Esophagus muscularis mucosa (tissue), 4 donors: ENCODE data around the gene SNAPC4. TPM values are rescaled to one million over a fixed set of nuclear protein-coding genes. Genes with fewer than 3 reads are reported as not detected.

Source experiments
- DNase-seq: peaks from one replicate; pipeline ENCODE4 v3.0.0-alpha.2; 2017; ENCODE audit errors: extremely low spot score
- H3K27ac ChIP-seq, 4 donors: fragments of 200-600 bp; sonication (generic); replicated peaks in 1 of 4; 1 replicate in 3 of 4; 2 replicates in 1 of 4; pipeline ENCODE4 v1.5.1; 2016 to 2019; ENCODE audit warnings: mild to moderate bottlenecking in 1 of 4
- H3K27me3 ChIP-seq, 4 donors: fragments of 200-600 bp; sonication (generic); one replicate each; pipeline versions ENCODE4 v1.5.1 to v1.6.0; 2016 to 2019
- H3K36me3 ChIP-seq, 4 donors: fragments of 200-600 bp; sonication (generic); one replicate each; pipeline ENCODE4 v1.5.1; 2016 to 2019
- H3K4me1 ChIP-seq, 4 donors: fragments of 200-600 bp; sonication (generic); one replicate each; pipeline ENCODE4 v1.5.1; 2016 to 2019
- H3K4me3 ChIP-seq, 4 donors: fragments of 200-600 bp; sonication (generic); 1 replicate in 2 of 4; 2 replicates in 2 of 4; pipeline ENCODE4 v1.5.1; 2016 to 2019; ENCODE audit warnings: mild to moderate bottlenecking in 4 of 4, moderate library complexity in 1 of 4
- H3K9me3 ChIP-seq, 4 donors: fragments of 200-600 bp; sonication (generic); 1 replicate in 3 of 4; 2 replicates in 1 of 4; pipeline ENCODE4 v1.5.1; 2016 to 2019
- CTCF ChIP-seq, 3 experiments: fragments of 200-600 bp in 2 of 3; fragments of 450-650 bp in 1 of 3; sonication (generic) in 2 of 3; IDR thresholded peaks; one replicate each; pipeline ENCODE4 v1.5.1; 2017 to 2019; ENCODE audit warnings: antibody characterized with exemption in 3 of 3, mild to moderate bottlenecking in 2 of 3, moderate library complexity in 1 of 3
- EP300 ChIP-seq: sonication (generic); formaldehyde crosslinking; IDR thresholded peaks from one replicate; pipeline ENCODE4 v1.6.1; 2017; ENCODE audit warnings: antibody characterized with exemption
- POLR2A ChIP-seq: fragments of 450-650 bp; IDR thresholded peaks from one replicate; pipeline ENCODE4 v1.6.1; 2017; ENCODE audit warnings: antibody characterized with exemption, moderate library complexity, mild to moderate bottlenecking, low read depth
- POLR2AphosphoS5 ChIP-seq, 2 donors: sonication (generic); formaldehyde crosslinking; IDR thresholded peaks; one replicate each; pipeline ENCODE4 v1.6.1; 2017; ENCODE audit warnings: antibody characterized with exemption in 2 of 2
- WGBS: methylation state at CpG from one replicate; pipeline ENCODE4 v1.1.5; 2018; 5-methylcytosine and 5-hydroxymethylcytosine counted together
- intact Hi-C: fragments of 100-400 bp; cut with DNase I; formaldehyde crosslinking; loops from one replicate; pipeline ENCODE4 v1.15.1; 2023
- total RNA-seq, 4 donors: library from RNA; depleted of rRNA; stranded (reverse); fragments of >200 nt; gene quantifications; one replicate each; pipeline versions ENCODE4 v1.1.0 to v1.2.1, GENCODE V29; 2016

The SNAPC4 gene
- total RNA-seq, 4 donors from 2014 or later, result 3.3 to 8.4 (median 4.9) TPM

- WGBS, result 81% methylated on average over 26 of the region's 37 CpGs
Measured at GRCh38 chr9:136433849-136434579, 34.0 kb upstream of the SNAPC4 start.

GRCh38 chr9:136433043-136433715 lies 33.2 kb upstream of the SNAPC4 start:
- no peak for TF ChIP-seq CTCF (IDR thresholded peaks at IDR 0.05)
- TF ChIP-seq POLR2A, result no peak
- TF ChIP-seq POLR2AphosphoS5 (IDR thresholded peaks at IDR 0.05), result no peak
- TF ChIP-seq EP300, result no peak
- Histone ChIP-seq H3K36me3 (peaks cover 17 to 82% (median 69%) of the 10 kb centered on the region in 4 donors), H3K9me3 (no peaks in the 10 kb centered on the region), H3K4me1 (peaks cover 20 to 37% (median 24%) of the 10 kb centered on the region in 4 donors), H3K27me3 (no peaks in the 10 kb centered on the region), H3K27ac (no peak overlapping the region), H3K4me3 (no peak overlapping the region)
- no peak for DNase-seq
- intact Hi-C loops, result no loop called here
- WGBS, result 90% methylated on average over 27 of the region's 36 CpGs

More at GRCh38 chr9:136433849-136434579, 34.0 kb upstream of the SNAPC4 start:
- H3K27me3 ChIP-seq, result no peaks in the 10 kb centered on the region
- no peaks in the 10 kb centered on the region for H3K9me3 ChIP-seq
- H3K4me1 ChIP-seq, result peaks cover 26 to 46% (median 32%) of the 10 kb centered on the region in 4 donors
- intact Hi-C loops, result no loop called here
- TF ChIP-seq CTCF (IDR thresholded peaks at IDR 0.05) (no peak), POLR2A (no peak), EP300 (no peak), POLR2AphosphoS5 (IDR thresholded peaks at IDR 0.05) (no peak)
- peaks cover 15 to 75% (median 62%) of the 10 kb centered on the region in 4 donors for H3K36me3 ChIP-seq
- H3K4me3 ChIP-seq, result no peak overlapping the region
- no peak for DNase-seq
- no peak overlapping the region for H3K27ac ChIP-seq

GRCh38 chr9:136432591-136432990 lies 32.6 kb upstream of the SNAPC4 start:
- TF ChIP-seq POLR2AphosphoS5 (IDR thresholded peaks at IDR 0.05), result no peak
- no peak for TF ChIP-seq EP300
- no peak for TF ChIP-seq CTCF (IDR thresholded peaks at IDR 0.05)
- TF ChIP-seq POLR2A, result no peak
- Histone ChIP-seq H3K4me3 (no peak overlapping the region), H3K4me1 (peaks cover 14 to 32% (median 18%) of the 10 kb centered on the region in 4 donors), H3K27me3 (no peaks in the 10 kb centered on the region), H3K36me3 (peaks cover 17 to 84% (median 70%) of the 10 kb centered on the region in 4 donors), H3K9me3 (no peaks in the 10 kb centered on the region), H3K27ac (no peak overlapping the region)
- intact Hi-C loops, result no loop called here
- DNase-seq, result no peak
- 95% methylated on average over 20 of the region's 26 CpGs for WGBS

- Histone ChIP-seq H3K27me3 (no peaks in the 10 kb centered on the region), H3K27ac (no peak overlapping the region), H3K4me3 (no peak overlapping the region), H3K4me1 (peaks cover 7 to 24% (median 11%) of the 10 kb centered on the region in 4 donors), H3K36me3 (peaks cover 17 to 81% (median 74%) of the 10 kb centered on the region in 4 donors), H3K9me3 (no peaks in the 10 kb centered on the region)
- TF ChIP-seq EP300 (no peak), CTCF (IDR thresholded peaks at IDR 0.05) (no peak), POLR2AphosphoS5 (IDR thresholded peaks at IDR 0.05) (no peak), POLR2A (no peak)
- 88% methylated on average over 8 of the region's 36 CpGs for WGBS
- intact Hi-C loops, result no loop called here
- DNase-seq, result no peak
Measured at GRCh38 chr9:136431782-136432350, 31.9 kb upstream of the SNAPC4 start.
